Measurements from ENCODE around the gene GCN1.
"Not testable (repeated sequence)": the region's sequence is repeated elsewhere in the genome, so short reads cannot be mapped to it uniquely, and the experiment has no call there.

Gene GCN1

GRCh38 chr12:120215766-120216735, 21.5 kb upstream of the GCN1 start:
- in situ Hi-C loops (cut with MboI; ENCODE audit: low sequenced_read_pairs): no loop called here

GRCh38 chr12:120215357-120215735, 20.8 kb upstream of the GCN1 start:
- in situ Hi-C loops (cut with MboI; ENCODE audit: low sequenced_read_pairs): no loop called here

DNA sequence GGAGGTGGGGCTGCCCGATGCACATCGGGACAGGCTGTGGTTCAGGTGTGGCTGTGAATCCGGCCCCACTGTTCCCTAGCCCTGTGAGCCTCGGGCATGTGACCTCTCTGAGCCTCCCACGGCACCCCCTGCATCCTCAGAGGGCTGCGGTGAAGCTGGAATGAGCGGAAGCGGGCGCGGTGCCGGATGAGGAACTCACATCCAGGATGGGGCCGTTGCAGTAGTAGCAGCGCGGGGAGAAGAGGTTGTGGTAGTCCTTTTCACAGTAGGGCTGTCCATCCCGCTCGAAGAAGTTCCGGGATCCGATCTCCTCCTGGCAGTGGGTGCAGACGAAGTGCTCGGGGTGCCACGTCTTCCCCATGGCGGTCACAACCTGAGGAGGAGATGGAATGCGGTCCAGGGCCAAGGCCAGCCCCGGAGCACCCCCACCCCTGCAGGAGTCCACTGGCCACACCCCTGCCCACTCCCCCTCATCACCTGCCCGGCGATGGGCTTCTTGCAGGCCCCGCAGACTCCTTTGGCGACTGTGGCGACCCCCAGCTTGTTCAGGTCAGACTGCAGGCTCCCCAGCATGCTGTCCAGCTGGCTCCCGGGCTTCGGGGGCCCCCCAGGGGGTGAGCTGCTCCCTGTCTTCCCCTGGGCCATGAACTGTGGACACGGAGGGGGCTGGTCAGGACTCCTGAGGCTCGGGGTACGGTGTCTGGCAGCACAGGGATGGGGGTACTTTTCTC, 20.3 kb upstream of the GCN1 start:
- in situ Hi-C loops (cut with MboI; ENCODE audit: low sequenced_read_pairs): no loop called here

DNA sequence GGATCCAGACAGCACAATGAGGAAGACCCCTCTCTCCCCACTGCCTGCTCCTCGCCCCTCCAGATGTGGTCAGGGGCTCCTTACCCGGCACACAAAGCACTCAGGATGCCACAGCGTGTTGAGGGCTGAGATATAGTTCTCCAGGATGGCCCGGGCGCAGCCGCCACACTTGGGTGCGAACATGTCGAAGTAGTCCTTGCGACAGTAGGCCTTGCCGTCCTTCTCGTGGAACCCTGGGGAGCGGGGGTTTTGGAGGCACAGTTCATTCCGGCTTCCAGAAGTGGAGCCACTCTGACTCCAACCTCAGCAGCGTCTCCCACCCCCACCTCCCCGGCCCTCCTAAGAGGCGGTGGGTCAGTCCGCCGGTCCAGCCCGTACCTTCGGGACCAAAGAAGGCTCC, 19.2 kb upstream of the GCN1 start:
- in situ Hi-C loops (cut with MboI; ENCODE audit: low sequenced_read_pairs): no loop called here

DNA sequence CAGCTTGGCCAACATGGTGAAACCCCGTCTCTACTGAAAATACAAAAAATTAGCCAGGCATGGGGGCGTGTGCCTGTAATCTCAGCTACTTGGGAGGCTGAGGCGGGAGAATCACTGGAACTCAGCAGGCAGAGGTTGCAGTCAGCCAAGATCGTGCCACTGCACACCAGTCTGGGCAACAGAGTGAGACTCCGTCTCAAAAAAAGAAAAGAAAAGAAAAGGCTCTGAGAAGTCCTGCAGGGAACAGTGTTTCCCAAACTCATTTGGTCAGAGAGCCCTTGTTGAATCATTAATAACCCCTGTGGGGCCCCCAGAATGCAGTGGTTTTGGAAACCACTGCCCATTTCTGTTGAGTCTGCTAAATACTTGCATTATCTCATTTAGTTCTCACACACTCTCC, 18.7 kb upstream of the GCN1 start:
- in situ Hi-C loops (cut with MboI; ENCODE audit: low sequenced_read_pairs): not testable (repeated sequence)

GRCh38 chr12:120212301-120212700, 17.8 kb upstream of the GCN1 start:
- in situ Hi-C loops (cut with MboI; ENCODE audit: low sequenced_read_pairs): no loop called here

DNA sequence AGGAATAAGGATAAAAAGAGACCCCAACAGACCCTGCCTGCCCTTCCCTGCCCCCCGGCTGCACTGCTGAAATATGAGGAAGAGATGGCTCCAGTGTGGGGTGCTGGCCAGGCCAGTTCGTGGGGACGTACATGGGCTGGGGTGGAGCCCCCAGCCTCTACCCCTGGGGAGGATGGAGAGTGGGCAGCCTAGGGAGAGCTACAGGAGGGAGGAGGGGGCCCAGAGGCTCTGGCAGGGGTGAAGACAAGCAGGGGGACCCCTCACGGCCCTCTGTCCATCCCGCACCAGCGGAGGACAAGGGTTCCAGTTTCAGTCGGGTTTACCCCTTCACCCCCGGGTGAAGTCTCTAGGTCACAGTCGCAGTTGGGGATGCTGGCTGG, 17.4 kb upstream of the GCN1 start:
- in situ Hi-C loops (cut with MboI; ENCODE audit: low sequenced_read_pairs): no loop called here

GRCh38 chr12:120211243-120211903, 16.9 kb upstream of the GCN1 start:
- in situ Hi-C loops (cut with MboI; ENCODE audit: low sequenced_read_pairs): no loop called here

DNA sequence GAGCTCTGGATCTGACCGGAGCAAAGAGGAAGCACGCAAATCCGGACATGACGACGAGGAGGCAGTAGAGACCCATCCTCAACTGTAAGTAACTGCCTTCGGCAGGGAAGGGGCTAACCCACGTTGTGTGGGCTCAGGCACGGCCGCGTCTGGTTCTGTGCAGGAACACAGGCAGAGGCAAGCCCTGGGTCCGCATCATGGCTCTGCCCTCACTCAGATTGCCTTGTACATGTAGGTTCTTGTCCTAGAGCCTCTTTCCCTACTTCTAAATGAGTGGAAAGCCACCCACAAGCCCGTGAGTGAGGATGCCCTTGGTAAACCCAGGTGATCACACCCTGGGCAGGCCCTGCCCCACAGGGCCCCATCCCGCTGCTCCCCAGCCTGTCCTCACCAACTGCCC, 15.3 kb upstream of the GCN1 start:
- in situ Hi-C loops (cut with MboI; ENCODE audit: low sequenced_read_pairs): no loop called here

GRCh38 chr12:120207227-120207626, 12.7 kb upstream of the GCN1 start:
- in situ Hi-C loops (cut with MboI; ENCODE audit: low sequenced_read_pairs): no loop called here

GRCh38 chr12:120206781-120207180, 12.3 kb upstream of the GCN1 start:
- in situ Hi-C loops (cut with MboI; ENCODE audit: low sequenced_read_pairs): not testable (repeated sequence)

GRCh38 chr12:120206228-120206627, 11.7 kb upstream of the GCN1 start:
- in situ Hi-C loops (cut with MboI; ENCODE audit: low sequenced_read_pairs): no loop called here

DNA sequence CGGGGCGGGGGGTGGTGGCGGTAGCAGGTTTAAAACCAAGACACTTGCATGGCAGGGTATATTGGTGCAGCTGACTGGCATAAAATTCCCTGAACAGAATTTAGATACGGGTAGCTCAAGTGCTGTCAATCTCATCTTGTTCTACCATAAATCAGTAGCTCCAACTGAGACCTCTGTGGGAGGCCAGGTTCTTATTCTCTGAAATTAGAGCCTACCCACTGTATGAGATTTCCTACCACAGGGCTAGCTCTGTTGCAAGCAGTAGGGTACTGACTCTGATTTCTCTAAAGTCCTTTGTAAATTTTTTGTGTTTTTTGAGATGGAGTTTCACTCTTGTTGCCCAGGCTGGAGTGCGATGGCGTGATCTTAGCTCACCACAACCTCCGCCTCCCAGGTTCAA, 9.7 kb upstream of the GCN1 start:
- in situ Hi-C loops (cut with MboI; ENCODE audit: low sequenced_read_pairs): no loop called here

- in situ Hi-C loops (cut with MboI; ENCODE audit: low sequenced_read_pairs): no loop called here
Measured at GRCh38 chr12:120200364-120200800, 5.9 kb upstream of the GCN1 start.

DNA sequence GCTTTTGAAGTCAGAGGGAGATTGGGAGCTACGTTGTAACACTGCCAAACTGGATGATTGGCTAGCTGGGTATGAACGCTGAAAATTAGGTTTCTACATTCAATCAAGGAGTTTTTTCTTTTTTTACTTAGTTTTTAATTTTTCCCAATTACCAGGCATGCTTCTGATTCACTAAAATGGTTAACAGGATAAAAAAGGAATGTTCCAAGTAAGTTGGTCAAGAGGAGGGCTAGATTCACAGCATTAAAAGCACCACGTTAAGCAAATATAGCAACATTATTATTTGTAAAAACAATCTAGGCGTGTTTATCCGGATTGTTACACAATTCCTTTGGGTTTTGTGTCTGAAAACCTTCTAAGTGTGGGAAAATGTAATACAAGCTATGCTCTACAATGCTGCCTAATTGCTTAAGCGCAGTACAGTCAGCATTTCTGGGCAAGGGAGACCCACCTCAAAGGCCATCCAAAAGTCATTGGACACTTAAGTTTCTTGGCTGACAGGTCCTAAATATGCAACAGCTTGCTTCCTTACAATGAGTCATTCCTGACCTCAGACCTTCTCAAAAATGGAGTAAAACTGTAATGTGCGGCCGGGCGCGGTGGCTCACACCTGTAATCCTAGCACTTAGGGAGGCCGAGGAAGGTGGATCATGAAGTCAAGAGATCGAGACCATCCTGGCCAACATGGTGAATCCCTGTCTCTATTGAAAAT, 5.2 kb upstream of the GCN1 start:
- in situ Hi-C loops (cut with MboI; ENCODE audit: low sequenced_read_pairs): no loop called here

DNA sequence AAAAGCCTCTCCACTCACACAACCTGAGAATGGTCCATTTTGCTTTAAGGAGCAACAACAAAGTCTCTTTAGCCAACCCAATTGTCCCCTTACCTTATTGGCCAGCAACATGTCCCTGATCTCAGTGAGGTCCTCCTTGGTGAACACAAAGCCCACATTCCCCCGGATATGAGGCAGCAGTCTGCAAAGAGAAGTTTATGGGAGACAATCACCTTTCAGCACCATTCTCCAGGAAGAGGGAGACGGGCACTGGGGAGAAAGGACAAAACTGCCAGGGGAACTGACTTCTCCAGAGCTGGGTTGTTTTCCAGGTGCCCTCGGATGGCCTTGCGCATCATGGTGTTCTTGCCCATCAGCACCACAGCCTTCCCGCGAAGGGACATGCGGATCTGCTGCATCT, 4.5 kb upstream of the GCN1 start:
- in situ Hi-C loops (cut with MboI; ENCODE audit: low sequenced_read_pairs): no loop called here

DNA sequence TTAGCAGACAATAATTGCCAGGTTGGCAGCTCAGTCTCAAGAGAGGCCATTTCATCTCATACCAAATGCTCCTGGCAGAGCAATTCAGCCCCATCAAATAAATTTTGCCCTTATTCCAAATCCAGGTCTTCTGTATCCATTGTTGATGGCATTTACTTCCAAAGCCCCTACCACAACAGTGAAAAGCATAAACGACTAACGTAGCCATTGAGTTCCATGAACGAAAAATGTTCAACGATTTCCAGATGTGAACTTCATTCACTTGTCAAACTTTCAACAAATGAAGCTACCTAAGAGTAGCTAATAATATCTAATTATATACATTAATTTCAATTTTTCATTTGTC, 3.0 kb upstream of the GCN1 start:
- in situ Hi-C loops (cut with MboI; ENCODE audit: low sequenced_read_pairs): no loop called here

- in situ Hi-C loops (cut with MboI; ENCODE audit: low sequenced_read_pairs): not testable (repeated sequence)
Measured at GRCh38 chr12:120196817-120197541, 2.5 kb upstream of the GCN1 start.

DNA sequence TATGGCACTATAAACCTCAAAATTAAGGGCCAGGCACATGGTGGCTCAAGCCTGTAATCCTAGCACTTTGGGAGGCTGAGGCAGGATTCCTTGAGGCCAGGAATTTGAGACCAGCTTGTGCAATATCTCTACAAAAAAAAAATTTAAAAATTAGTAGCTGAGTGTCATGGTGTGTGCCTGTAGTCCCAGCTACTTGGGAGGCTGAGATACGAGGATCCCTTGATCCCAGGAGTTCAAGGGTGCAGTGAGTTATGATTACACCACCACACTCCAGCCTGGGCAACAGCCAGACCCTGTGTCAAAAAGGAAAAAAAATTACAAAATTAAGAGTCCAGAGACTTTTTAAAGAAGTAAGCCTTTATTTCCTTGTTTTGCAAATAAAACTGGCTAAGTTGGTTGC, 1.8 kb upstream of the GCN1 start:
- in situ Hi-C loops (cut with MboI; ENCODE audit: low sequenced_read_pairs): no loop called here

GRCh38 chr12:120194226-120194533, 335 bp downstream of the GCN1 start:
- in situ Hi-C loops (cut with MboI; ENCODE audit: low sequenced_read_pairs): no loop called here

- in situ Hi-C loops (cut with MboI; ENCODE audit: low sequenced_read_pairs): not testable (repeated sequence)
Measured at GRCh38 chr12:120193286-120193685, 1.2 kb downstream of the GCN1 start.
